ENCODE data around the gene MAN2B2. TPM values are rescaled to one million over a fixed set of nuclear protein-coding genes. Genes with fewer than 3 reads are reported as not detected.
A peak's percentile ranks its signal among the peaks of the same experiment; 100 is the strongest.

The MAN2B2 gene
- total RNA-seq, 2 experiments from 2014 or later: 13.7 to 19.4 TPM

DNA sequence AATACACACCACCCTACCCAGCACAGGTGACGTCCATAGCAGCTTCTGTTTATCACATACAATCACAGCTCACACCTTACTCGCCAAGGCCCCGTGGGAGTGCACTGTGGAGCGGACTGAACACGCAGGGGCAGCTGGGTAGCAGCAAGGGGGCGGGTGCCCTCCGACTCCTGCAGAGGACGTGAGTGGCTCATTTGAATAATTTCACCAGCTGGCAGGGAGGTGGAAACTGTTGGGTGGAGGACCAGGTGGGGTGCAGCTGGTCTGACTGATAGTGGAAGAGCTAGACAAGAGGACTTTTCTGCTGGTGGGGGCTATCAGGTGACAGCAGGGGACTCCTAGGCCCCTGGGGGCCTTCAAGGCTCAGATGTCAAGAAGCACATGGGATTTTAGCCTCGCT, 16.3 kb downstream of the MAN2B2 start:
- POLR2A ChIA-PET: interaction anchor here (0.6 to 2.0 kb wide), 6 partner anchors 17 to 1083 kb away, joined by 3 to 8 read pairs (median 4); partner anchors contain the start of gene MAN2B2
- H3K79me2 ChIP-seq (ENCODE audit: insufficient read depth, low read depth, low read length): no peaks in the 10 kb centered on the region
- intact Hi-C loops (cut with micrococcal nuclease; ENCODE audit: unreplicated experiment): no loop called here
- H2AFZ ChIP-seq (ENCODE audit: low read length): no peak overlapping the region
- H3K4me3 ChIP-seq (ENCODE audit: low read depth, low read length, poor library complexity, severe bottlenecking): no peak overlapping the region
- DNase-seq (ENCODE audit: low spot score): peak; percentile 87
- H3K27ac ChIP-seq (ENCODE audit: low read depth, low read length, poor library complexity, severe bottlenecking): peak overlapping the region; percentile 64
- no peaks in the 10 kb centered on the region for H4K20me1 ChIP-seq (ENCODE audit: insufficient read depth, low read length)
- CTCF ChIA-PET (ENCODE audit: unreplicated experiment): interaction anchor here (0.6 to 1.4 kb wide), 2 partner anchors 16 to 1116 kb away, joined by 4 to 5 read pairs; partner anchors contain the start of gene MAN2B2
- no peaks in the 10 kb centered on the region for H3K9me2 ChIP-seq (ENCODE audit: insufficient read depth, low read length)
- peak overlapping the region; percentile 48 for H3K4me2 ChIP-seq (ENCODE audit: low read length)
- no peaks in the 10 kb centered on the region for H3K36me3 ChIP-seq (ENCODE audit: insufficient read depth, low read length)
- H3K9me3 ChIP-seq (ENCODE audit: low read length): no peaks in the 10 kb centered on the region
- peaks cover 17% of the 10 kb centered on the region for H3K4me1 ChIP-seq (ENCODE audit: insufficient read depth, low read length, poor library complexity, severe bottlenecking)
- BruUV-seq (replicated peaks): no TSS peak
- TF ChIP-seq, protein P1, sequence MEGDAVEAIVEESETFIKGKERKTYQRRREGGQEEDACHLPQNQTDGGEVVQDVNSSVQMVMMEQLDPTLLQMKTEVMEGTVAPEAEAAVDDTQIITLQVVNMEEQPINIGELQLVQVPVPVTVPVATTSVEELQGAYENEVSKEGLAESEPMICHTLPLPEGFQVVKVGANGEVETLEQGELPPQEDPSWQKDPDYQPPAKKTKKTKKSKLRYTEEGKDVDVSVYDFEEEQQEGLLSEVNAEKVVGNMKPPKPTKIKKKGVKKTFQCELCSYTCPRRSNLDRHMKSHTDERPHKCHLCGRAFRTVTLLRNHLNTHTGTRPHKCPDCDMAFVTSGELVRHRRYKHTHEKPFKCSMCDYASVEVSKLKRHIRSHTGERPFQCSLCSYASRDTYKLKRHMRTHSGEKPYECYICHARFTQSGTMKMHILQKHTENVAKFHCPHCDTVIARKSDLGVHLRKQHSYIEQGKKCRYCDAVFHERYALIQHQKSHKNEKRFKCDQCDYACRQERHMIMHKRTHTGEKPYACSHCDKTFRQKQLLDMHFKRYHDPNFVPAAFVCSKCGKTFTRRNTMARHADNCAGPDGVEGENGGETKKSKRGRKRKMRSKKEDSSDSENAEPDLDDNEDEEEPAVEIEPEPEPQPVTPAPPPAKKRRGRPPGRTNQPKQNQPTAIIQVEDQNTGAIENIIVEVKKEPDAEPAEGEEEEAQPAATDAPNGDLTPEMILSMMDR (conservative IDR thresholded peaks at IDR 0.05; ENCODE audit: low read length): no peak
- TF ChIP-seq EZH2phosphoT487 (IDR thresholded peaks at IDR 0.05; ENCODE audit: borderline replicate concordance, low read depth, low read length): no peak

DNA sequence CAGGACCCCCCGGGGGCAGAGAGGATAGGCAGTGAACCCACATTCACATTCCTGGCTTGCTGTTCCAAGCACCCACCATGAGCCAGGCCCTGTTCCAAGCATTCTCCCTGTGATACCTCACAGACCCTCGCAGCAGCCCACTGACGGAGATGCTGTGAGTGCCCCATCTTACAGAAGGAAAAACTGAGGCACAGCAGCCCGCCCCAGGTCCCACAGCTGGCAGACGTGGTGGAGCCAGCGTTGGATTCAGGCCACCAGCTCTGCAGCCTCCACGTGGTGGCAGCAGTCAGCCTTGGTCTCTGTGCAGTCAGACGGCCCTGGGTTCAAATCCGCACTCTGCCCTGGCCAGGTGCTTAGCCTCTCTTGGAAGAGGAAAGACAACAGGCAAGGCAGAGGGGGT, 16.8 kb downstream of the MAN2B2 start:
- Histone ChIP-seq H3K79me2 (ENCODE audit: insufficient read depth, low read depth, low read length) (no peaks in the 10 kb centered on the region), H3K4me2 (ENCODE audit: low read length) (peak overlapping the region; percentile 48), H3K27ac (ENCODE audit: low read depth, low read length, poor library complexity, severe bottlenecking) (peak overlapping the region; percentile 64), H3K4me1 (ENCODE audit: insufficient read depth, low read length, poor library complexity, severe bottlenecking) (peaks cover 17% of the 10 kb centered on the region), H3K36me3 (ENCODE audit: insufficient read depth, low read length) (no peaks in the 10 kb centered on the region), H3K9me3 (ENCODE audit: low read length) (no peaks in the 10 kb centered on the region), H4K20me1 (ENCODE audit: insufficient read depth, low read length) (no peaks in the 10 kb centered on the region), H3K9me2 (ENCODE audit: insufficient read depth, low read length) (no peaks in the 10 kb centered on the region), H2AFZ (ENCODE audit: low read length) (no peak overlapping the region), H3K4me3 (ENCODE audit: low read depth, low read length, poor library complexity, severe bottlenecking) (no peak overlapping the region)
- peak; percentile 43 for DNase-seq (ENCODE audit: low spot score)
- CTCF ChIA-PET (ENCODE audit: unreplicated experiment): interaction anchor here (1.4 kb wide), 1 partner anchor 17 kb away, joined by 5 read pairs; the partner anchor contains the start of gene MAN2B2
- TF ChIP-seq EZH2phosphoT487 (IDR thresholded peaks at IDR 0.05; ENCODE audit: borderline replicate concordance, low read depth, low read length): no peak
- TF ChIP-seq, protein P1 (conservative IDR thresholded peaks at IDR 0.05; ENCODE audit: low read length): peak; percentile 58
- BruUV-seq (replicated peaks): no TSS peak
- intact Hi-C loops (cut with micrococcal nuclease; ENCODE audit: unreplicated experiment): no loop called here
- POLR2A ChIA-PET: interaction anchor here (1.4 to 2.0 kb wide), 3 partner anchors 17 to 82 kb away, joined by 5 to 8 read pairs (median 7); partner anchors contain the start of gene MAN2B2

DNA sequence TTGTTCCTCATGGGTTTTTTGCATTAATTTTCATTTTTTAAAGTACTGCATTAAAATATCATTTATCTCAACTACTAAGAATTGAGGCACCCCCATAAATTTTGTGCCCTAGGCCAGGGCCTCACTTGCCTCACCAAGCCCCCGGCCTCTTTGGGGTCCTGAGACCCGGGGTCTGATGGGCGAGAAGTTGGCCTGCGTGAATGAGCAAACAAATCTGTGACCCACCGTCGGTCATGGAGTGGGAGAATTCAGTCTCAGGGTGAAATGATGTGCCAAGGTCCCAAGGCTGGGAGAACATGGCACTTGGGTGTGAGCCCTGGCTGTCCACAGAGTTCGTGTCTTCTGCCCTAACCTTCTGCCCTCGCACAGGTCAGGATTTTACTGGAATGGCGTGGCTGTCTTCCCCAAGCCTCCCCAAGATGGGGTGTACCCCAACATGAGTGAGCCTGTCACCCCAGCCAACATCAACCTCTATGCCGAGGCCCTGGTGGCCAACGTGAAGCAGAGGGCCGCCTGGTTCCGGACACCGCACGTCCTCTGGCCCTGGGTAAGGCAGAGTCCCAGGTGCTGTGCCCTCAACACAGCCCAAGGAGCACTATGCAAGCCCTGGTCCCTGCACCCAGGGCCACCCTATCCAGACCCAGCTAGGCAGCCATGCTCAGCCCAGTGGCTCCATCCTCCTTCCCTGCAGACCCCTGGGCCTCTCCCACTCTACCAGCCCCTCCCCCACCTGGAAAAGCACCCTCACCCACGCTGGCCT, 18.0 kb downstream of the MAN2B2 start:
- Histone ChIP-seq H3K79me2 (ENCODE audit: insufficient read depth, low read depth, low read length) (no peaks in the 10 kb centered on the region), H3K36me3 (ENCODE audit: insufficient read depth, low read length) (no peaks in the 10 kb centered on the region), H3K4me2 (ENCODE audit: low read length) (no peak overlapping the region), H3K4me1 (ENCODE audit: insufficient read depth, low read length, poor library complexity, severe bottlenecking) (peaks cover 20% of the 10 kb centered on the region), H3K4me3 (ENCODE audit: low read depth, low read length, poor library complexity, severe bottlenecking) (no peak overlapping the region), H3K27ac (ENCODE audit: low read depth, low read length, poor library complexity, severe bottlenecking) (no peak overlapping the region), H3K9me2 (ENCODE audit: insufficient read depth, low read length) (no peaks in the 10 kb centered on the region), H2AFZ (ENCODE audit: low read length) (no peak overlapping the region), H3K9me3 (ENCODE audit: low read length) (no peaks in the 10 kb centered on the region), H4K20me1 (ENCODE audit: insufficient read depth, low read length) (no peaks in the 10 kb centered on the region)
- no TSS peak for BruUV-seq (replicated peaks)
- ChIA-PET CTCF (ENCODE audit: unreplicated experiment) (no interaction called here), POLR2A (no interaction called here)
- DNase-seq (ENCODE audit: low spot score): no peak
- intact Hi-C loops (cut with micrococcal nuclease; ENCODE audit: unreplicated experiment): no loop called here
- no peak for TF ChIP-seq EZH2phosphoT487 (IDR thresholded peaks at IDR 0.05; ENCODE audit: borderline replicate concordance, low read depth, low read length)
- TF ChIP-seq, protein P1 (conservative IDR thresholded peaks at IDR 0.05; ENCODE audit: low read length): no peak
